Vagina (tissue), 2 donors: ENCODE measurements around the gene PRPF6. TPM values are rescaled to one million over a fixed set of nuclear protein-coding genes. Genes with fewer than 3 reads are reported as not detected.

Source experiments
- DNase-seq, 2 donors: peaks; one replicate each; pipeline ENCODE4 v3.0.0-alpha.2; 2017; ENCODE audit errors: extremely low spot score in 2 of 2
- H3K27ac ChIP-seq: fragments of 200-600 bp; sonication (generic); one replicate; pipeline ENCODE4 v1.5.1; 2019
- H3K27me3 ChIP-seq: fragments of 200-600 bp; sonication (generic); one replicate; pipeline ENCODE4 v1.5.1; 2019
- H3K36me3 ChIP-seq, 2 donors: fragments of 200-600 bp; sonication (generic); one replicate each; pipeline ENCODE4 v1.5.1; 2017 to 2019
- H3K4me1 ChIP-seq: fragments of 200-600 bp; sonication (generic); one replicate; pipeline ENCODE4 v1.5.1; 2019
- H3K4me3 ChIP-seq, 2 donors: fragments of 200-600 bp; sonication (generic); 1 replicate in 1 of 2; 2 replicates in 1 of 2; pipeline ENCODE4 v1.5.1; 2016 to 2019
- H3K9me3 ChIP-seq: fragments of 200-600 bp; sonication (generic); one replicate; pipeline ENCODE4 v1.5.1; 2019
- POLR2A ChIP-seq, 2 donors: fragments of 450-650 bp; IDR thresholded peaks; one replicate each; pipeline ENCODE4 v1.6.1; 2017; ENCODE audit warnings: antibody characterized with exemption in 2 of 2, mild to moderate bottlenecking in 2 of 2, moderate library complexity in 2 of 2
- POLR2AphosphoS5 ChIP-seq, 2 donors: sonication (generic); formaldehyde crosslinking; IDR thresholded peaks; one replicate each; pipeline ENCODE4 v1.9.0; 2017; ENCODE audit warnings: antibody characterized with exemption in 2 of 2, mild to moderate bottlenecking in 2 of 2, low read depth in 1 of 2; ENCODE audit not compliant: insufficient read depth in 1 of 2
- intact Hi-C: fragments of 100-400 bp; cut with DNase I; formaldehyde crosslinking; loops from one replicate; pipeline ENCODE4 v1.15.1; 2023
- total RNA-seq: library from RNA; depleted of rRNA; stranded (reverse); fragments of >200 nt; gene quantifications from one replicate; pipeline ENCODE4 v1.2.3, GENCODE V29; 2016
- TF ChIP-seq, protein P1 (sequence below), 3 experiments: fragments of 450-650 bp in 2 of 3; fragments of 200-600 bp in 1 of 3; sonication (generic) in 1 of 3; IDR thresholded peaks; one replicate each; pipeline ENCODE4 v1.5.1; 2017 to 2019; ENCODE audit warnings: antibody characterized with exemption in 3 of 3, mild to moderate bottlenecking in 2 of 3, moderate library complexity in 2 of 3

PRPF6 gene
- total RNA-seq, 1 donor from 2014 or later, result 50.6 TPM

- intact Hi-C loops, result no loop called here
- Histone ChIP-seq H3K9me3 (no peaks in the 10 kb centered on the region), H3K4me1 (peaks cover 33% of the 10 kb centered on the region), H3K4me3 (peak overlapping the region; percentile 82), H3K27ac (peak overlapping the region; percentile 82), H3K27me3 (no peaks in the 10 kb centered on the region), H3K36me3 (no peaks in the 10 kb centered on the region)
- no peak for DNase-seq
- TF ChIP-seq, protein P1, sequence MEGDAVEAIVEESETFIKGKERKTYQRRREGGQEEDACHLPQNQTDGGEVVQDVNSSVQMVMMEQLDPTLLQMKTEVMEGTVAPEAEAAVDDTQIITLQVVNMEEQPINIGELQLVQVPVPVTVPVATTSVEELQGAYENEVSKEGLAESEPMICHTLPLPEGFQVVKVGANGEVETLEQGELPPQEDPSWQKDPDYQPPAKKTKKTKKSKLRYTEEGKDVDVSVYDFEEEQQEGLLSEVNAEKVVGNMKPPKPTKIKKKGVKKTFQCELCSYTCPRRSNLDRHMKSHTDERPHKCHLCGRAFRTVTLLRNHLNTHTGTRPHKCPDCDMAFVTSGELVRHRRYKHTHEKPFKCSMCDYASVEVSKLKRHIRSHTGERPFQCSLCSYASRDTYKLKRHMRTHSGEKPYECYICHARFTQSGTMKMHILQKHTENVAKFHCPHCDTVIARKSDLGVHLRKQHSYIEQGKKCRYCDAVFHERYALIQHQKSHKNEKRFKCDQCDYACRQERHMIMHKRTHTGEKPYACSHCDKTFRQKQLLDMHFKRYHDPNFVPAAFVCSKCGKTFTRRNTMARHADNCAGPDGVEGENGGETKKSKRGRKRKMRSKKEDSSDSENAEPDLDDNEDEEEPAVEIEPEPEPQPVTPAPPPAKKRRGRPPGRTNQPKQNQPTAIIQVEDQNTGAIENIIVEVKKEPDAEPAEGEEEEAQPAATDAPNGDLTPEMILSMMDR (IDR thresholded peaks at IDR 0.05), result no peak
- no peak for TF ChIP-seq POLR2AphosphoS5 (IDR thresholded peaks at IDR 0.05; ENCODE audit: insufficient read depth in 1 of 2, low read depth in 1 of 2)
- TF ChIP-seq POLR2A (IDR thresholded peaks at IDR 0.05), result no peak
These were observed 82.6 kb downstream of the PRPF6 start for GRCh38 chr20:64063389-64064144.

DNA sequence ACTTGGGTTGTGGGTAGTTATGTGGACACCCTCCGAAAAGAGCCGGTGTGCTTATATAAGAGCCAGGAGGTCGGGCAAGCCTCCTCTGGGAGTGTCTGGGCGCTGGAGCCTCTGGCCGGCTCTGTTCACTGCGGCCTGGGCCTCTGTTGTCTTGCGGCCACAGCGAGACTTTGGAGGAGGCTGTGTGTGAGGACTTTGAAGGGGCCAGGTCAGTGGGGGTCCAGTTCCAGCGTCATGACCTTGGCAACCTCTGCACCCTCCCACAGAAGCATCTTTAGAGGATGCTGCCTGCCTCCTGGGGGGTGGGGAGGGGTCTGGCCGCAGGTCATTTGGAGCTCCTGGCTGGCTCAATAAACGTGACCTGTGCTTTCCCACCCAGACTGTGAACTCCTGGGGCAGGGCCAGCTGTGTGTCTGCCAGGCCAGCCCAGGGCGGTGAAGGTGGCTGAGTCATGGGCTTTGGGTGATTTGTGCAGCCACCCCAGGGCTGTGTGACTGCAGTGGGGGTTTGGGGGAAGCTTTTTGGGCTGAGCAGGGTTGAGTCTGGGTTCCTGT, 83.3 kb downstream of the PRPF6 start:
- H3K27ac ChIP-seq, result peak overlapping the region; percentile 82
- TF ChIP-seq, protein P1 (IDR thresholded peaks at IDR 0.05), result no peak
- TF ChIP-seq POLR2AphosphoS5 (IDR thresholded peaks at IDR 0.05; ENCODE audit: insufficient read depth in 1 of 2, low read depth in 1 of 2), result no peak
- H3K4me1 ChIP-seq, result peaks cover 33% of the 10 kb centered on the region
- H3K4me3 ChIP-seq, result peak overlapping the region; percentile 82
- no peaks in the 10 kb centered on the region for H3K36me3 ChIP-seq
- no peaks in the 10 kb centered on the region for H3K9me3 ChIP-seq
- intact Hi-C loops, result no loop called here
- no peak for DNase-seq
- no peaks in the 10 kb centered on the region for H3K27me3 ChIP-seq

- H3K9me3 ChIP-seq, result no peaks in the 10 kb centered on the region
- TF ChIP-seq POLR2A (IDR thresholded peaks at IDR 0.05), result no peak
- no peak for TF ChIP-seq POLR2AphosphoS5 (IDR thresholded peaks at IDR 0.05; ENCODE audit: insufficient read depth in 1 of 2, low read depth in 1 of 2)
- TF ChIP-seq, protein P1 (IDR thresholded peaks at IDR 0.05), result no peak
- no peak overlapping the region for H3K4me3 ChIP-seq
- no peaks in the 10 kb centered on the region for H3K27me3 ChIP-seq
- intact Hi-C loops, result no loop called here
- DNase-seq, result no peak
- H3K27ac ChIP-seq, result no peak overlapping the region
- H3K4me1 ChIP-seq, result peaks cover 33% of the 10 kb centered on the region
- peaks cover 0 to 2% of the 10 kb centered on the region in 2 donors for H3K36me3 ChIP-seq
These were observed 84.4 kb downstream of the PRPF6 start for GRCh38 chr20:64065062-64065973.

GRCh38 chr20:64065974-64066343, 85.0 kb downstream of the PRPF6 start:
- no peak for DNase-seq
- Histone ChIP-seq H3K9me3 (no peaks in the 10 kb centered on the region), H3K36me3 (peaks cover 0 to 3% of the 10 kb centered on the region in 2 donors), H3K4me1 (peaks cover 33% of the 10 kb centered on the region), H3K4me3 (no peak overlapping the region), H3K27me3 (no peaks in the 10 kb centered on the region), H3K27ac (no peak overlapping the region)
- intact Hi-C loops, result no loop called here
- TF ChIP-seq POLR2AphosphoS5 (IDR thresholded peaks at IDR 0.05; ENCODE audit: insufficient read depth in 1 of 2, low read depth in 1 of 2) (no peak), POLR2A (IDR thresholded peaks at IDR 0.05) (no peak)
- TF ChIP-seq, protein P1 (IDR thresholded peaks at IDR 0.05), result no peak
